Stimulated activated CD8-positive, alpha-beta memory T cell treated with anti-CD3 and anti-CD28 coated beads, Interleukin-12 subunit alpha, Interleukin-12 subunit beta, amount 100 ng/mL, for 1 hour (primary cell): ENCODE measurements around the gene LSM11.

Experiments used
- DNase-seq: peaks from one replicate; pipeline ENCODE4 v3.0.0-alpha.2; 2020; ENCODE audit warnings: low read depth

The LSM11 gene

GRCh38 chr5:157734436-157734835 is 9.1 kb upstream of the LSM11 start:
- no peak for DNase-seq

- DNase-seq = no peak
Measured at GRCh38 chr5:157735991-157736390, 7.5 kb upstream of the LSM11 start.

GRCh38 chr5:157739388-157740228 is 3.9 kb upstream of the LSM11 start:
- DNase-seq = no peak

GRCh38 chr5:157740229-157740610 is 3.3 kb upstream of the LSM11 start:
- DNase-seq = no peak

- no peak for DNase-seq
Measured at GRCh38 chr5:157741131-157741530, 2.4 kb upstream of the LSM11 start.

- no peak for DNase-seq
Measured at GRCh38 chr5:157744051-157745011, 819 bp downstream of the LSM11 start.

GRCh38 chr5:157745041-157745456 is 1.5 kb downstream of the LSM11 start:
- DNase-seq = no peak

GRCh38 chr5:157747173-157747740 is 3.7 kb downstream of the LSM11 start:
- no peak for DNase-seq

GRCh38 chr5:157747766-157748700 is 4.5 kb downstream of the LSM11 start:
- DNase-seq = no peak

GRCh38 chr5:157748760-157749461 is 5.4 kb downstream of the LSM11 start:
- no peak for DNase-seq

- no peak for DNase-seq
Measured at GRCh38 chr5:157749462-157749799, 5.9 kb downstream of the LSM11 start.

- no peak for DNase-seq
Measured at GRCh38 chr5:157750320-157750719, 6.8 kb downstream of the LSM11 start.

GRCh38 chr5:157756122-157756521 is 12.6 kb downstream of the LSM11 start:
- DNase-seq = no peak

GRCh38 chr5:157758706-157759105 is 15.2 kb downstream of the LSM11 start:
- DNase-seq = no peak

GRCh38 chr5:157761690-157762621 is 18.4 kb downstream of the LSM11 start:
- DNase-seq = no peak

- no peak for DNase-seq
Measured at GRCh38 chr5:157764531-157764930, 21.0 kb downstream of the LSM11 start.

- no peak for DNase-seq
Measured at GRCh38 chr5:157766442-157766841, 22.9 kb downstream of the LSM11 start.

GRCh38 chr5:157766902-157767301 is 23.4 kb downstream of the LSM11 start:
- no peak for DNase-seq

GRCh38 chr5:157767689-157768088 is 24.2 kb downstream of the LSM11 start:
- DNase-seq = no peak

GRCh38 chr5:157770665-157771064 is 27.2 kb downstream of the LSM11 start:
- no peak for DNase-seq
